ENCODE results near the gene HOXD8.

The HOXD8 gene

DNA sequence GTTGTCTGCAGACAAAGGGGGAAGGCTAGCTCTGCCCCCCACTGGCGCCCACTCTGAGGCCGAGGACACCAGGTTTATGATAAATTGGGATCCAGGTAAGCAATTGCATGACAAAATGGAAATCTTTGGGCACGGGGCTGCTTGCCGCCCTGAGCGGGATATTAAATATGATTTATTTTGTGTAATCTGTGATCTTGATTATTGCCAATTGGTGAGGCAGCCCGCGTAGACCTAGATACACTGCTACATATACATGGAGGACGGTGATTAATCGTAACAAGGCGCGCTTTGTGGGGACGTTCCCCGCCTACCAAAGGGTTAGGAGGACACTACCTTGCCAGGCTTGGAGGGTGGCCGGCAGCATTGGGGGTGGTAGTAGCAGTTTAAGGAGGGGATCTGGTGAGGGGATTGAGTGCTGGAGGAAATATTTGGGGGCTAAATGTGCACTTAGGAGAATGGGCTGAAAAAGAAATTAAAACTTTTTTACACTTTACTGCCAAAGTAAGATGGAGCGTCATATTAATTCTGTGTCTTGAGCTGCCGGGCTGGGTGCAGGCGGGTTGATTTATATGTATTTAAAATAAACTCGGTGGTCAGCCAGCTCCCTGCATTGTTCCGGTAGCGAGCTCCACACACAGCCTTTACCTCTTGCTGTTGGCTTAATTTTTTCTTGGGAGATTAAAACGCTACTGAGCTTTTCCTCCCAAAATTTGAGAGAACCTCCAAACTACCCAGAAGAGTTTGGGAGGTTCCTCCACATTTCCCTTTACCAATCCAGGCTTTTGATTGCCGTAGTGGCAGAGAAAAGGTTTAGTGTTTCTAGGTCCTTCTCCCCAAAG is 31.7 kb downstream of the HOXD8 start:
- DNase-seq = no peak

DNA sequence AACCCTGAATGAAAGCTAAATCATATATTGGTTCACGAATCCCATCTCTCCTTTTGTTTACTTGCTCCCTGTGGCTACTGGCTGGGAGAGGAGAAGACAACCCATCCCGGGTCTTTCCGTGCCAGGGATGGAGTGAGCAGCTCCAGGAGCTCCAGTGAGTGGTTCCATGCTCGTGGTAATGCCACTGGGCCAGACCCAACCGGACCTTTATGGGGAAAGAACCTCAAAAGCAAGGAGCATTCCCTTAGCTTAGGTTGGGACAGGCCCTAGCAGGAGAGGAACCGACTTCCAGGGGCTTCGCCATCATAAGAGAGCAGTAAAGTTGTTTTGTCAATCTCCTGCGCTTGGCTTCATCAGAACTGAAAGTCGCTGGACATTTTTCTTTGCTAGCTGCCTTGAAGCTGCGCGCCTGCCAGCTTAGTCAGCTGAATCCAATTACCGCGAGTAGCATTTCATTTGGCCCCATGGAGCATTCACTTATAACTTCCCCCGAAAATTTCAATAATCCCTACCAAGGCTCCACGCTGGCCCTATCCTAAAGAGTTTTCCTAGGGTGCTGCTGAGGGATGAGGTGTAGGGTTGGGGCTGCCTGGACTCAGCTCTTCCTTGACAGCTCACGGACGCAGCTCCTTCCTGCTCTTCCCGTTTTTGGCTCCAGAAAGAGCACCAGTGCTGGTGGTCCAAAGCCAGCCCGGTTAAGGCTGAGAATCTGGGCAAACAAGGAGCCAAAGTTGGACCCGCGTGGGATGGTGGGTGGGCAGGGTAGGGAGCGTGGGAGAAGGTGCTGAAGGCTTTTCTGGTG is 32.5 kb downstream of the HOXD8 start:
- no peak for DNase-seq

DNA sequence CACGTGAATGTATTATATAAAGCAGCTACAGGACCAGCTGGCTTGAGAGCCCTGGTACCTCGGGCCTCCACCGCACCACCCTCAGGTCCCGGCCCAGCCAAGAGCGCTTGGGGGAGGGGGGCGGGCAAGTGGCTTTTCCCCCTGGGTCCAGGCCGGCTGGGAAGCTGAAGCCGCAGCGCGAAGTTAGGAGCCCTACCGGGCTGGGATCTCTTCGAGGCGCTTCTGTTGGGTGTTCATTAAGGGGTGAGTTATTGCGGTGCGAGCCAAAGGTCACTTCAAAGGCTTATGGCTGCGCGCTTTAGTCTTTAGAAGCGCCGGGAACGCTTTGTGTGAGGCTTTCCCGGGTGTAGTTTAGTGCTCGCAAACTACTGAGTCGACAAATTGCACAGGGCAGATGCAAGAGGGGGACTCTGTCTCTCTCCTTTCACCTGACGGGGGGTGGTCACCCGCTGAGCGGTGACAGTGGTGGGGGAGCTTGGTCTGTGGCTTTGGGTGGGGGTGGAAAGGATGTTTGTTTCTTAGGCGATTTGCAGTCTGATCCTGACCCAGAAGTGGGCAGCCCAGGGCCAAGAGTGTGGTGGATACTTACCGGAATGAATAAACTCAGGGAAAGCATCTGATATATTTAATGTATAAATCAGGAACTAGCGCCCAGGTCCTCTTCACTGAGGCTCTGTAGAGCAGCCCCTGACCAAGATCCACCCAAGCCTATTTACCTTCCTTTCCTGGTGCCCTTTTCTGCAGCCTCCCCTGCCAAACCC is 33.6 kb downstream of the HOXD8 start:
- DNase-seq = no peak

DNA sequence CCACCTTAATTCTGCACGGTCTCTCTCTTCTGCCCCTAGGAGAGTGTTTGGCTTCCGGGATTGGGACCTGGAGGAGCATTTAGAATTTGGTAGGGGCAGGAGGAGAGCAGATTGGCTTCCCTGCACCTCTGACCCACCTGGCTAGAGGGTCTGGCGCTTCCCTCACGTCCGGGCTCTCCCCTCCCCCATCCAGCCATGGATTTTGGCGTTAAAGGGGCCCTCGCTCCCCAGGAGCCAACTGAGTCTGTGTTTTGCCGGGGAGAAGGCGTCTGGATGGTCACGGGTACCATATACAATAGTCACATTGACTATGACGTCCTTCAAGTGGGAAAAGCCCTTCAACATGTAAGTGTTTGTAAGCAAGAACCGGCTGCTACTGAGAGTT is 34.2 kb downstream of the HOXD8 start:
- DNase-seq = no peak

DNA sequence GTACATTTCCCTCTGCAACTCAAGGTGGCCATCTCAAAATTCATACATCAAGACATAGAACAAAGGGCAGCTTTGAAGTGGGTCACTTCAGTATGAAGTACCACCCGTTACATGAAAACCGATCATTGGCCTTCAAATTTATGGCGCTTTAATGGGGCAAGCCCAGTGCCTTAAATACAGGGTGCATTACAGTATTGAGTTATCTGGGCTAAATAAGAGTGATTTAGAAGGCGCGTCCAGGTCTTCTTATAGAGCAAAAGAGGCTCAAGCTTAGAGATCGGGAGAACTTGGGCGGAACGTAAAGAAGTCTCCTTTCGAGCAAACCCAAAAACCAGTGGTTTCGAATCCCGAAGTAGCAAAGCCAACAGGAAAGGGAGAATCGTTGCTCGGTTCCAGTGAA is 34.7 kb downstream of the HOXD8 start:
- no peak for DNase-seq

DNA sequence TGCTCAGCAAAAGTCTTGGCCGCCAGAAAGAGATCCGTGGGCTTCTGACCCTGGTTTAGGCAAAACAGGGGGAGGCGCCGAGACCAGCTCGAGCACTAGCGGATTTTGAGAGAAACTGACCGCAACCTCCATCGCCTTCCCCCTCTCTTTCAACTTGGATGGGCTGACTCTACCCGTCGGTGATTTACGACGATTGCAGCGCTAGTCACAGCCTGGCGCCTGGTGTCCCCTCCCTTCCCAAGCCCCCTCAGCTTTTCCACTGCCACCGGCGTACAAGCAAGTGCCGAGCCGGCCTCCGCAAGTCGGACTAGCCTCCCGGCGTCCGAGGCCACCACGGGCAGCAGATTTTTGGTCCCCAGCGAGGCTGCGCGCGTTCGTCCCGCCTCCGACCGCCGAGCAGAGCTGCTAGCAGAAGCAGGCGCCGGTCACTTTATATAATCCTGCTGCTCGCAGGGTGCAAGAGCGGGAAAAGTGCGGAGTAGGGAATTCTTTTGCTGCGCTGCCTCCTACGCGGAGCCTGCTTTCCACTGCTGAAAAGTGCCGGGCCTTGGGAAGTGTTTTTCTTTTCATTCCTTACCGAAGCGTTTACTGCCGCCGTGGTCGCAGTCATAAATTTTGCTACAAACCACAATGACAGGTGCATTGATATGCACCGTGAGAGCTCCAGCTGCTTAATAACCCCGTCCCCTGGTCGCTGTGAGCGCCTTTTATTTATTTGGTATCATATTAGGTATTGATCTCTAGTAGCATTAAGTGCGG is 35.3 kb downstream of the HOXD8 start:
- DNase-seq = no peak

DNA sequence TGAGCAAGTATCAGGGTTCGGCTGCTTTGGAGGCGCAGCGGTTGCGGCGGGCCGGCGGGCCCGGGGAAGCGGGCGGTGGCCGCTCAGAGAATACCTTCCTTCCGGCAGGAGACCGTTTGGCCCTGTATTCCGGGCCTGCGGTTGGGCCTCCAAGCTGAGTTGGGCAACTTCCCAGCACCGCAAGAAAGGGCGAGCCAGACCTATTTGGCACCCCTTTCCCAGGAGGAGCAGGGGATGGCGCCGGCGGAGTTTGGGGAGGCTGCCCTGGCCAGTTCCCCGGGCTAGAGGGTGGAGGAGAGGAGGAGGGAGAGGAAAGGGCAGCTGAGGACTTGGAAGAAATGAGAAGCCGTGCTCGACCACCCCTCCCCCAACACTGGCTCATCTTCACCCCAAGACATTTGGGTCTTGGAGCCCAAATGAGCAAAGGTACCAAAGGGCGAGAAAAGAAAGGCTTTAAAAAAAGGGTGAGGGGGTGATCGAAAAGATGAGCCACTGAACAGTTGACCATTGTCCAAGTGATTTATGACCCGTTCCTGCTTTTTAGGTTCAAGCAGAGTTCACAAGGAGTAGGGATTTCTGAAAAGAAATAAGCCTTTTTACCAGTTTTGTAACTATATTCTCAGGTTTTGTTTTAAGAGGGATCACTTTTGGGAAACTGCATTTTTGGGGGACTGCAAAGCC is 36.0 kb downstream of the HOXD8 start:
- no peak for DNase-seq

DNA sequence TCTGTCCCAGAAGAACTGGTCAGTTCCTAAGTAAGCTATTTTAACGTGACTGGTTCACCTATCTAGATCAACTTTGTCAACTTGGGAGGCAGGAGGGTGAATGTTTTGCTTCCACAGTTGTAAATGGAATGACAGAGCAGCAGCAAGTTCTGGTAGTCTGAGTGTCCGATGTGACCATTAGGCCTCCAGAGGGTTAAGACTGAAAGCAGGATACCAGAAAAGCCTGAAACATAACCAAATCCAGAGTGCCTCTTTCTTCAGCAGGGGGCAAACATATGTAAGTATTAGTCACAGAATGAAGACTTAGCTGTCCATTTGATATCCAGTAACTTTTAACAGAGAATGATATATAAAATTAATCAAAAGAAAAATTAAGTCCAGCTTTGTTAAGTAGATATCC is 36.8 kb downstream of the HOXD8 start:
- DNase-seq = no peak

DNA sequence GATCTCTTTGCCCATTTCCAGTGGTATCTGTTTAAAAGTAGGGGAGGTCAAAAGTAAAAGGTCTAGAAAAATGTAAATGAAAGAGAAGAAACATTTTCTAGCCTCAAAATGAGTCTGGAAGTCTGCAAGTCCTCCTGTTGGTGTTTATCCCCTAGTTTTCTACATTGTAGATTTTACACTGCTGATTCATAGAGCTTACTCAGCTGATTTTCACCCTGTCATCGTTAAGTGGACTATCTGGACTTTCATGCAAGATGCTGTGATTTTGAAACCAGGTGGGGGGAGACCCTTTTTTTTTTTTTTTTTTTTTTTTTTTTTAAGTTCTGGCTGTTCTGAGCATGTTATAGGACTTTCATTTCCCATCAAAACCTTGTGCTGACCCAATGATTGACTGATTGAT is 37.9 kb downstream of the HOXD8 start:
- no peak for DNase-seq

DNA sequence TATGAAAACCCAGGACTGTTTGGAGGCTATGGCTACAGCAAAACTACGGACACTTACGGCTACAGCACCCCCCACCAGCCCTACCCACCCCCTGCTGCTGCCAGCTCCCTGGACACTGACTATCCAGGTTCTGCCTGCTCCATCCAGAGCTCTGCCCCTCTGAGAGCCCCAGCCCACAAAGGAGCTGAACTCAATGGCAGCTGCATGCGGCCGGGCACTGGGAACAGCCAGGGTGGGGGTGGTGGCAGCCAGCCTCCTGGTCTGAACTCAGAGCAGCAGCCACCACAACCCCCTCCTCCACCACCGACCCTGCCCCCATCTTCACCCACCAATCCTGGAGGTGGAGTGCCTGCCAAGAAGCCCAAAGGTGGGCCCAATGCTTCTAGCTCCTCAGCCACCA is 39.7 kb downstream of the HOXD8 start:
- no peak for DNase-seq

DNA sequence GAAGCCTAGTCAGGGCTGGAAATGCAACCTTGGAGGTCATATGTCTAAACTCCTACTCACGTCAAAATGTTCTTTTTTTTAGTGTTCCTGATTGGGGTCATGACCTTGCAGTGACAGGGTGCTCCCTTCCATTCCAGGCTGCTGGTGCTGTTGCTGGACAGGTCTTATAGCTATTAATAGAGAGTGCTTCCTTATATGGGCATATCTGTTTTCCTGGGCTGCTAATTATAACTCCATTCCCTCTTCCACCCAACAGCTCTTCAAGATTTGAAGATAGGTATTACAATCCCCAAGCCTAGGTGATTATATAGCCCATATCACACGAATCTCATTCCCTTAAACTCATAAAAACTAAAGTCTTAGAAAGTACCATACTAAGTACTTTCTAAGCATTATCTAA is 40.2 kb downstream of the HOXD8 start:
- no peak for DNase-seq

DNA sequence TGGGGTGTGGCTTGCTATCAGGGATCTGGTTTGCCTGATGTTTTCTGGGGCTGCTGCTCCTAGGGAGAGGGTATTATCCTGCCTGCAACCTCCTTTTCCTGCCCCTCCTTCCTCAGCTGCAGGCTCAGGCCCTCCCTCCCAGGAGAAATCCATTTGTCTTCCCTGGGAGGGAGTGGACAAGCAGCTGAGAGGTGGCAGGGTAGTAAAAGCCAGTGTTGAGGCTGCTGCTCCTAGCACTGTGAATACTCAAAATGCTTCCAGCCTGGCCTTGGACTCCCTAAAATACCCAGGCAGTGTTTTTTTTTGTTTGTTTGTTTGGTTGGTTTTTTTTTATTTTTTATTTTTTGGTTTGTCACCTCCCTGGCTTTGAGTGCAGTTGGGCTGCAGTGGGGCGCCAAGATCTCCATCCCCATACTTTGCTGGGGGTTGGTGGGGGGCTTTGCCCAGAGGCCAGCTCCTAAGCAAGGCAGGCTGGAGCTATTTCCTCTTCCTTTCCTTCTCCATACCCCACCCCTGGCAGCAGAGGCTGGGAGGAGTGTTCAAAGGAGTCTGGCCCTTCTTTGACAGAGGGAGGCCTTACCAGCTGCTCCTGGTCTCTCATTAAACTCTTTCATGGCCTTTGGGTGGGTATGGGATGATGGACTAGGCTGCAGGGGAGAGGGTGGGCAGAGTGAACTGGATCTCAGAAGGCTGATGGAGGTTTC is 41.2 kb downstream of the HOXD8 start:
- DNase-seq = no peak

DNA sequence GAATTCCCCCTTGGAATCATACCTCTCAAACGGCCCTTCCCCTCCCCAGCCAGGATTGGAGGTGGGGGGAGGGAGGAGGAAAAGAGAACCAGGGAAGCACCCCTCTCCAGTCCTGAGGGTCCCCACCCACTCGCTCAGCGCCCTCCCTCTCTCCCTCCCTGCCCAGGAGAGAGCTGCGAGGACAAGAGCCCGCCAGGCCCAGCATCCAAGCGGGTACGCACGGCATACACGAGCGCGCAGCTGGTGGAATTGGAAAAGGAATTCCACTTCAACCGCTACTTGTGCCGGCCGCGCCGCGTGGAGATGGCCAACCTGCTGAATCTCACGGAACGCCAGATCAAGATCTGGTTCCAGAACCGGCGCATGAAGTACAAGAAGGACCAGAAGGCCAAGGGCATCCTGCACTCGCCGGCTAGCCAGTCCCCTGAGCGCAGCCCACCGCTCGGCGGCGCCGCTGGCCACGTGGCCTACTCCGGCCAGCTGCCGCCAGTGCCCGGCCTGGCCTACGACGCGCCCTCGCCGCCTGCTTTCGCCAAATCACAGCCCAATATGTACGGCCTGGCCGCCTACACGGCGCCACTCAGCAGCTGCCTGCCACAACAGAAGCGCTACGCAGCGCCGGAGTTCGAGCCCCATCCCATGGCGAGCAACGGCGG is 42.0 kb downstream of the HOXD8 start:
- DNase-seq = no peak

DNA sequence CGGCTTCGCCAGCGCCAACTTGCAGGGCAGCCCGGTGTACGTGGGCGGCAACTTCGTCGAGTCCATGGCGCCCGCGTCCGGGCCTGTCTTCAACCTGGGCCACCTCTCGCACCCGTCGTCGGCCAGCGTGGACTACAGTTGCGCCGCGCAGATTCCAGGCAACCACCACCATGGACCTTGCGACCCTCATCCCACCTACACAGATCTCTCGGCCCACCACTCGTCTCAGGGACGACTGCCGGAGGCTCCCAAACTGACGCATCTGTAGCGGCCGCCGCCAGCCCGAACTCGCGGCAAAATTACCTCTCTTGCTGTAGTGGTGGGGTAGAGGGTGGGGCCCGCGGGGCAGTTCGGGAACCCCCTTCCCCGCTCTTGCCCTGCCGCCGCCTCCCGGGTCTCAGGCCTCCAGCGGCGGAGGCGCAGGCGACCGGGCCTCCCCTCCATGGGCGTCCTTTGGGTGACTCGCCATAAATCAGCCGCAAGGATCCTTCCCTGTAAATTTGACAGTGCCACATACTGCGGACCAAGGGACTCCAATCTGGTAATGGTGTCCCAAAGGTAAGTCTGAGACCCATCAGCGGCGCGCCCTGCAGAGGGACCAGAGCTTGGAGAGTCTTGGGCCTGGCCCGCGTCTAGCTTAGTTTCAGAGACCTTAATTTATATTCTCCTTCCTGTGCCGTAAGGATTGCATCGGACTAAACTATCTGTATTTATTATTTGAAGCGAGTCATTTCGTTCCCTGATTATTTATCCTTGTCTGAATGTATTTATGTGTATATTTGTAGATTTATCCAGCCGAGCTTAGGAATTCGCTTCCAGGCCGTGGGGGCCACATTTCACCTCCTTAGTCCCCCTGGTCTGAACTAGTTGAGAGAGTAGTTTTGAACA is 42.7 kb downstream of the HOXD8 start:
- DNase-seq = no peak

DNA sequence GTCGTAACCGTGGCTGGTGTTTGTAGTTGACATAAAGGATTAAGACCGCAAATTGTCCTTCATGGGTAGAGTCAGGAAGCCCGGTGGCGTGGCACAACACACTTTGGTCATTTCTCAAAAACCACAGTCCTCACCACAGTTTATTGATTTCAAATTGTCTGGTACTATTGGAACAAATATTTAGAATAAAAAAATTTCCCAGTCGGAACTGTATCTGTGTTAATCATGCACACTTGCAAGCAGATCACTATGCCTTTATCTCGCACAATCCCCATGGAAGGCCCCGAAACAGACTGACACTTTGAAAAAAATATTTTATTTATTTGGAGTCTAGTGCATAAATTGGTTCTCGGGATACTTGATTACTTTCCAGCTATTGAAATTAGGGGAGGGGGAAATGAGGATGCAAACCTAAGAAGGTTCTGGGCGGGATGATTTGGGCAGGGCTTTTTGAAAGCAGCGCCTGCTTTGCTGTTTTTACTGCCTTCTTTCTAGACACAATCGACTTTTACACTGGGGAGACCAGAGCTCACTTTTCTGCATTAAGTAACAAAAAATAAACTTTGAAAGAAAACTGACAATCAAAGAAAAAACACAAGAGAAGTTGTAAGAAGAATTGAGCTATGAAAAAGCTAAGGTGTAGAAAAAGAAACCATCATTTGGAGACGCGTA is 43.5 kb downstream of the HOXD8 start:
- DNase-seq = no peak

DNA sequence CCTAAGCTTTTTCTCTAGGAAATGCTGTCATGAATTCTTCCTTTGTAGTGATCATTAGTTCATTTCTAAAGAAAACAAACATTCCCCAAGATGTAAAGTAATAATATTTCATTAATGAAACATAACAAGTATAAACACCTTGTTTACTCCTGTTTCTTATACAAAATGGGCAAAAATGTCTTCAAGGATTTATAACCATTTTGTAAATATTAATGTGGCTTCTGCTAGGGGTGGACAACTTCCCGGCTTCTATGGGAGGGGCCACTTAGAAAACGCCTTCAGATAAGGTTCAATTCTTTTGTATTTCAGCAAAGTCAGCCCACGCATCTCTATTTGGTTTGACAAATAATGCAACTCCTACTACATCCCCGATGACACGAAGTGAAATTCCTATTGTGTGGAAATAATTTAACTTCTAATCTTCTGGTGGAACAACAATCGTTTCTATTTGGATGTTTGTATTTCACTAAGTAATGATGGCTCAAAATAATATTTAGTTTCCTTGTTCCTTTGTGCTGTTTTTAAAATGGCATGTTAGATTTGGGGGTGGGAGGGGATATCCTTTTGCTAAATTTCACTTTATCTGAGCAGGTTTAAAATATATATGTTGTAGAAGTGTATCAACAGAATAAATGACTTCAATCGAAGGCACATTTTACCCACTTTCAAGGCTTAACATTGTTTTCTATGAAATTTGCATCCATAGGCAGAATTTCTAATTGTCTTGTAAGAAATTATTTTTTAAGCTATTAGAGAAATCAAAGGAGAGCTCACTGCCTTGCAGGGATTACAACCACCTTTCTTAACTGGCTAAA is 44.3 kb downstream of the HOXD8 start:
- DNase-seq = no peak

DNA sequence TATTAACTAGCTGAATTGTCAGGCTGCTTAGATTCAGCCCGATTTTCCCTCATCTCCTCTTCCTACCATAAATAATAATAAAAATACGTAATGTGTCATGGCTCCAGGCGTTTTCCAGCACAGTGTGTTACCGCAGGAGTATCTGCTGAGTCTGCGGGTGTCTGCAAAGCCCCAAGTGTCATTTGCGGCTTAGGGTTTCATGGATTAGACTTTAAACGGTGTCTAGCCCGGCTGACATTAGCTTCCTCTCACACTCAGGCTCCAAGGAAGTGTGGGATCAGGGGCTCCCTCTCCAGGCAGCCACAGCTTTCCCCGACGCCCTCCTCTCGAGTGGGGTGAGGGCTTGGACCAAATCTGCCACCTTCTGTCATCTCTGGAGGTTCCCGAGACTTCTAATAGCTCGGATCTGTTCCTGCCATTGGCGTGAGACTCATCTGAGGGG is 44.9 kb downstream of the HOXD8 start:
- DNase-seq = no peak

Measured in Kasumi-1 (cell line).